Measurements from ENCODE around the gene PNMA6F.
"Not testable (repeated sequence)": the region's sequence is repeated elsewhere in the genome, so short reads cannot be mapped to it uniquely, and the experiment has no call there.

The PNMA6F gene

DNA sequence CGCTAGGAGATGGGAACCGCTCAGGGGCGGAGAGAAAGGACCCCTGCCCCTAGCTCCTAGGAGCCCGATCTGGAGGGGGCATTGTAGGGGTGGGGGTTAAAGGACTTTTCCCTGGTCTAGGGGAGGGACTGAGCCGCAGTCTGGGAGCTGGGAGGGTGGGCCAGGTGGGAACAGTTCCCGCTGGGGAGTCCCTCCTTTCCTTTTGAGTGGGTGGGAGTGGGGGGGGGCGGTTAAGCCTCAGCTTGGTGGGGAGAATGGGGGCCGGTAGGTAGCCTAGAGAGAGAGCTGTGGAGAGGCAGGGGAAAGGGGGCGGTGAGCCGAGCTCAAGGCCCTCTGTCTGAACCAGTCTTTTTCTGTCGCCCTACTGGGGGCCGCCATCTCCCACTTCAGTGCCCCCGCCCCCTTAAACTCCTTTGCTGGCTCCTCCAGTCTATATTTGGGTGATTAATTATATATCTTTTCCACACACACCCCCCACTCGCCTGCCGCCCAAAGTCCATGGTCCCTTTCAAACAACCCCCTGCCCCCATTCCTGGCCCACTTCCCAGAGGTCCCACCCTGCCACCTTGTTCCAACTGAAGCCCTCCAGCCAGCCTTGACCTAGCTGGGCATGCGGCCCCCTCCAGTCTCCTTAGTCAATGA, 13.2 kb upstream of the PNMA6F start:
- DNase-seq (ENCODE audit: low read depth in 3 of 3), result no peak

DNA sequence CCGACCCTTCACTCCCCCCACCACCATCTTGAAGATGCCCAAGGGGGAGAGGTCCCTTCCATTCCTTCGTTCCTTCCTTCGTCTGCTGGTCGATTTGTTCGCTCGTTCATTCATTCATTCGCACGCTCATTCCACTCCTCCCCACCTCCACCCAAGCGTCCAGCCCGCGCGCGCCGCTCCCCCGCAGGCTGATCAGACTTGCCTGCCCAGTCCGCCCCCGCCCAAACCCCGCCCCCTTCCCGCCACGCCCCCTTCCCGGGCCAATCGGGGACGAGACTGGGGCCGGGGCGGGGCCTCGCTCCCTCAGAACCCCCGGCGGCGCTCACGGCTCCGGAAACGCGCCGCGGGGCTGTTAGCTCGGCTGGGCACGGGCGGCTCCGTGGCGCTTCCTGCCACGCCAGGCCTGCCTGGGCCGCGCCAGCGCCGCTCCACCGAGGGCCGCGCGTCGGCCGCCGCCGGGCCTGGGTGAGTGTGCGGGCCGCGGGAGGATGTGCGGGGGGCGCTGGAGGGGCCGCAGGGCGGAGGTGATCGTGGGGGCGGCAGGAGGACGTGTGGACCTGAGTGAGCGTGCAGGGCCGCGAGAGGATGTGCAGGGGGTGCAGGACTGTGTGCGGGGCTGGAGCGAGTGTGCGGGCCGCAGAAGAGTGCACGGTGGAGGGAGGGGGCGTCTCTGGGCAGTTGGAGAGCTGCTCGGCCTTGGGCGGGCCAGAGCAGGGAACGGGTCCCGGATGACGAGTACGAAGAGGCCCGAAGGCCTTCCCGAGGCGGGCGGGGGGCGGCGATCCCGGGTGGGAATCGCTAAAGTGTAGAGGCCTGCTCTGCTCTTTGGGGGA, 12.5 kb upstream of the PNMA6F start, which contains the start of gene ZNF275:
Gene ZNF275, plus strand, starts transcription at position 333 of the 833 bp plus-strand sequence. CDS start 2,527 bp downstream, outside the sequence.
- DNase-seq (ENCODE audit: low read depth in 3 of 3), result peak; percentile 63 to 67 (median 67)

DNA sequence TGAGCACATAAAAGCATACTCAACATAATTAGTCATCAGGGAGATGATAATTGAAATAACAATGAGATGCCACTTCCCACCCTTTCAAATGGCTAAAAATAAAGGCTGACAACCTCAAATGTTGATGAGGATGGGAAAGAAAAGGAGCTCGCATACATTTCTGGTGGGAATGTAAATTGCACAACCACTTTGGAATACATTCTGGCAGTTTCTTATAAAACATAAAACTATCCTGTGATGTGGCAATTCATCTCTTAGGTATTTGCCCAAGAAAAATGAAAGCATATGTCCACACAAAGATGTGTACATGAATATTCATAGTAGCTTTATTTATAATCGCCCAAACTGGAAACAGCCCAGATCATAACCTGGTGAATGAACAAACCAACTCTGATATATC, 11.7 kb upstream of the PNMA6F start:
- no peak for DNase-seq (ENCODE audit: low read depth in 3 of 3)

GRCh38 chrX:153327561-153327960, 6.0 kb upstream of the PNMA6F start:
- no peak for DNase-seq (ENCODE audit: low read depth in 3 of 3)

- DNase-seq (ENCODE audit: low read depth in 3 of 3), result no peak
These were observed 897 bp downstream of the PNMA6F start for GRCh38 chrX:153320555-153321184.

DNA sequence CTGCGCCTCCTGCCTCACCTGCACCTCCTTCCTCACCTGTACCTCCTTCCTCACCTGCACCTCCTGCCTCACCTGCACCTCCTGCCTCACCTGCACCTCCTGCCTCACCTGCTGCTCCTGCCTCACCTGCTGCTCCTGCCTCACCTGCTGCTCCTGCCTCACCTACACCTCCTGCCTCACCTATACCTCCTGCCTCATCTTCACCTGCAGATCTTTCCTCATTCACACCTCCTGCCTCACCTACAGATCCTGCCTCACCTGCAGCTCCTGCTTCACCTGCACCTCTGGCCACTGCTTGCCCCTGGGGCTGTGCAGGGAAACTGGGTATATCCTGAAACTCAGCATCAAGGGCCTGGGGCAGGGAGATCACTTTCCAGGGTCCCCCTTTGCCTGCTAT, 1.5 kb downstream of the PNMA6F start:
- DNase-seq (ENCODE audit: low read depth in 3 of 3), result not testable (repeated sequence)

DNA sequence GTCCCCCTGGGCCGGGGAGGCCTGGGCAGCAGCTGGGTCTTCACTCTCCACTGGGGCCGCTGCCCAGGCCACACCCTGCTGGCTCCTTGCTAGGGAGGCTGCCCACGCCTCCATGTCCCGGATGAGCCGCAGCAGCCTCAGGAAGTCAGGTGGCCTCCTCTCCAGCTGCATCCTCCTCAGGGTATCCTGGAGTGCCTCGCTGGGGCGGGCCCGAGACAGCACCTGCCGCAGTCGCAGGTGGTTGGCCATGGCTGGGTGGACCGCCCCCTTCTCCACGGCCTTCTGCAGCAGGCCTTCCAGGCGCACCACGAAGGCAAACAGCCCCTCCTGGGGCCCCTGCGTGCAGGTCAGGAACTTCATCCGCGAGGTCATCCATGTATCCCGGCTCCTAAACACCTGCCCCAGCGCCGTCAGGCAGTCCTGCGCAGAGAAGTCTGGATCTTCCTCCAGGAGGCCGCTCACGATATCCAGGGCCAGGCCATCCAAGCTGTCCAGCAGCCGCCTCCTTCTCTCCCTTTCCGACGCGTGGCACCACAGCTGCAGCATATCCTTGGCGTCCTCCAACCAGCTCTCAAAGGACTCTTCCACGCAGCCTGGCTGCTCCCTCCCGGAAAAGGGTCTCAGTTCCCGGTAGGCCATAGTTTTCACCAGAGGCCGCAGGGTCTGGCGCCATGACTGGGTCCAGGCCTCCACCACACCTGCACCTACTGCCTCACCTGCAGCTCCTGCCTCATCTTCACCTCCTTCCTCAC, 2.1 kb downstream of the PNMA6F start:
- no peak for DNase-seq (ENCODE audit: low read depth in 3 of 3)

DNA sequence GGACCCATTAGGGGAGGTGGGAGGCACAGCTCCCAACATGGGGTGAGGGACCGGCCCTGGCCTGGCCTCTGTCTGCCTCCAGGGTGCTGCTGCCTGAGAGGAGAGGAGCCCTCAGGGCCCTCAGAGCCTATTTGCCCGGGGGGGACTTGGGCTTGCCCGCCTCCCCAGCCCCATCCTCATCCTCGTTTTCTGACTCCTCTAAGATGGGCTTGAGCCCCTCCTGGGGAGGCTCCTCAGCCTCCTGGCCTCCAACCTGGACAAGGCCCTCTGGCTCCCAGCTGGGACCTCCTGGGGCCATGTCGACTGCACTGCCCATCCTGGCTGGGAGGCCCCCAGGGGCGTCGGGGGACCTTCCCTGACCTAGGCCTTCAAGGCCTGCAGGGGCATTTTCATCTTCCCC, 2.8 kb downstream of the PNMA6F start:
- no peak for DNase-seq (ENCODE audit: low read depth in 3 of 3)

- DNase-seq (ENCODE audit: low read depth in 3 of 3), result no peak
These were observed 3.4 kb downstream of the PNMA6F start for GRCh38 chrX:153317996-153318722.

- DNase-seq (ENCODE audit: low read depth in 3 of 3), result no peak
These were observed 4.3 kb downstream of the PNMA6F start for GRCh38 chrX:153317306-153317705.

GRCh38 chrX:153312842-153313241, 8.7 kb downstream of the PNMA6F start:
- DNase-seq (ENCODE audit: low read depth in 3 of 3), result no peak

GRCh38 chrX:153312041-153312440, 9.5 kb downstream of the PNMA6F start:
- no peak for DNase-seq (ENCODE audit: low read depth in 3 of 3)

- no peak for DNase-seq (ENCODE audit: low read depth in 3 of 3)
These were observed 10.7 kb downstream of the PNMA6F start for GRCh38 chrX:153310901-153311300.

- no peak for DNase-seq (ENCODE audit: low read depth in 3 of 3)
These were observed 14.0 kb downstream of the PNMA6F start for GRCh38 chrX:153307276-153308178.

DNA sequence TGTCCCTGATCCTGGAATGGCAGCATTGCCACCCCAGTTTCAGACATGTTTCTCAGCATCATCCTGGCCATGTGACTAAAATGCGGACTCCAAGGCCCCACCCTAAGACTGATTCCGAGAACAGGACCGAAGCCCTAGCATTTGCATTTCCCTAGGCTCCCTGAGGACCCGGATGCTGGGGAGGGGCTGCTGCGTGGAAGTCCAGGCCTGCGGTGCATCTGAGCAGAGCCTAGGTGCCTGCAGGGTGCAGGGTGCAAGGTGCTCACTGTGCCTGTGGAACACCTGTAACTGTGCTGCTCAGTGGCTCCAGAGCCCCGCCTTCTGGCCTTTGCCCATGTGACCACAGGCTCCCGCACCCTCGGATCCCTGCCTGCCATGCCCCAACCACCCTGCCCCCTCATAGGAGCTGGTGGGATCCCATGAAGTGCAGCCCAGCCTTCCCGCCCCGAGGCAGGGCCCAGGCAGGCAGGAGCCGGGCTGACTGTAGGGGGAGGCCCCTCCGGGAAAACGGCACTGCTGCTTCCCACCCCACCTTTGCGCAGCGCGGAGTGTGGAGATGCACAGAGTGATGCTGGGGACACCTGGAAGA, 14.9 kb downstream of the PNMA6F start:
- DNase-seq (ENCODE audit: low read depth in 3 of 3), result no peak

GRCh38 chrX:153305972-153306371, 15.6 kb downstream of the PNMA6F start:
- no peak for DNase-seq (ENCODE audit: low read depth in 3 of 3)

DNA sequence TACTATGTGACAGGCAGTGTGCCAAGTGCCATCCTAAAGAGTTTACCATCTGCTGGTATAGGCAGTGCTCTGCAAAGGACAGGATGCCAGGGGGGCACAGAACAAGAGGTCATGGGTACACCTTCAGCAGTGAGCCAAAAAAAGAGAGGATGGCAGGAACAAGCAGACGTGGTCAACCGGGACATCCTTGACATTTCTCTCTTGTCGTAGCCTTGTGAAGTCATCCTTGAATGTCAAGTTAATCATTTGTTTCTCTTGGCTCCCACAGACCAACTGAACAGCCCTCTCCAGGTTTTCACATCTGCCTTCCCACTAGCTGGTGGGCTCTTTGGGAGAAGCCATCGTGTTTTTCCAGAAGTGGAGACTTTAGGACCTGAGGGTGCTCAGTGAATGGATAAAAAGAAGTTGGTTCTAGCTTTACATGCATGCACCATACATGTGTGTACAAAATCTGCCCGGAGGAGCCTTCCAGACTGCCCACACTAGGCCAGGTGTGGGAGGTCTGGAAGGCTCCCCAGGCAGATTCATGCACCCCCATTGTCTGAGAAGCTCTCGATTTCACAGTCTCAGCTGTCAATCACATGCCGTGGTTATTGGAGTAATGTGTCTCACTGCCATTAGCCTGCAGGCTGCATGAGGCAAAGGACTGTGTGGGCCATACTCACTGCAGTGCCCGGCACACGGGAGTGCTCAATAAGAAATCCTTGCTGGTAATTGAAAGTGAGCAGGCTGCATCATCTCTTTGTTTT, 16.4 kb downstream of the PNMA6F start:
- no peak for DNase-seq (ENCODE audit: low read depth in 3 of 3)

- DNase-seq (ENCODE audit: low read depth in 3 of 3), result no peak
These were observed 18.0 kb downstream of the PNMA6F start for GRCh38 chrX:153303276-153304262.
